HCT116 (cell line): Measurements from ENCODE around the gene GPR146. TPM values are rescaled to one million over a fixed set of nuclear protein-coding genes. Genes with fewer than 3 reads are reported as not detected.

Experiments
- ATAC-seq: fragments of 200-7000 bp; cut with Tn5 transposase; 2 replicates; pipeline ENCODE4 v1.9.1; 2020; ENCODE audit warnings: mild to moderate bottlenecking, moderate library complexity
- BruUV-seq: library from RNA; stranded (reverse); fragments of 400-500 nt; replicated peaks from 2 replicates; lab custom pipeline; 2021; lab: Mats Ljungman, UMichigan
- CTCF ChIA-PET: fragments of 300-600 bp; sonication (Branson Sonifier 250); formaldehyde crosslinking; loops from one replicate; lab custom pipeline; 2021; ENCODE audit warnings: antibody characterized with exemption; lab: Charles Lee
- POLR2A ChIA-PET: fragments of 300-600, 350-600 bp; sonication (Branson Sonifier 250); formaldehyde crosslinking; loops from one replicate; lab custom pipeline; 2021; ENCODE audit warnings: antibody characterized with exemption; lab: Charles Lee
- RAD21 ChIA-PET, 2 experiments: fragments of 300-600 bp; sonication (Branson Sonifier 250); formaldehyde crosslinking; loops; one replicate each; lab custom pipeline; 2023; ENCODE audit warnings: low total read pairs in 2 of 2; ENCODE audit not compliant: uncharacterized antibody in 2 of 2, unreplicated experiment in 2 of 2, low non-redundant PET in 1 of 2; lab: Charles Lee
- DNase-seq: peaks from one replicate; pipeline ENCODE4 v3.0.0-alpha.2; 2010; ENCODE audit warnings: low read depth, low spot score
- H2AFZ ChIP-seq: fragments of 200-600 bp; shearing (Covaris generic), sonication (generic); 2 replicates; pipeline ENCODE4 v1.6.1; 2017; ENCODE audit warnings: low read depth, mixed run types, mixed read lengths, antibody characterized with exemption, low read length; ENCODE audit not compliant: poor library complexity, severe bottlenecking
- H3K27ac ChIP-seq: 2 replicates; pipeline ENCODE4 v1.5.1; 2012; ENCODE audit warnings: low read depth, low read length
- H3K27me3 ChIP-seq: fragments of 200-600 bp; sonication (generic); 2 replicates; pipeline ENCODE4 v1.6.1; 2016; ENCODE audit warnings: mixed run types, low read length, mixed read lengths; ENCODE audit not compliant: insufficient read depth
- H3K36me3 ChIP-seq, 2 experiments: fragments of 200-500 bp in 1 of 2; fragments of 200-600 bp in 1 of 2; sonication (Bioruptor generic) in 1 of 2; sonication (generic) in 1 of 2; 2 replicates each; pipeline versions ENCODE4 v1.5.1 to v1.6.1; 2014 to 2016; ENCODE audit warnings: low read length in 2 of 2, inconsistent platforms in 1 of 2, mixed read lengths in 1 of 2, mixed run types in 1 of 2; ENCODE audit not compliant: insufficient read depth in 2 of 2, control insufficient read depth in 1 of 2
- H3K4me1 ChIP-seq, 2 experiments: fragments of 200-600 bp in 1 of 2; sonication (generic) in 1 of 2; 2 replicates each; pipeline versions ENCODE4 v1.5.1 to v1.6.1; 2012 to 2017; ENCODE audit warnings: low read length in 2 of 2, inconsistent platforms in 1 of 2, mild to moderate bottlenecking in 1 of 2, mixed read lengths in 1 of 2, mixed run types in 1 of 2, moderate library complexity in 1 of 2; ENCODE audit not compliant: insufficient read depth in 2 of 2, control insufficient read depth in 1 of 2
- H3K4me2 ChIP-seq: fragments of 200-600 bp; sonication (generic); 2 replicates; pipeline ENCODE4 v1.6.1; 2017; ENCODE audit warnings: mixed run types, low read length, mixed read lengths
- H3K4me3 ChIP-seq, 2 experiments: fragments of 200-600 bp in 1 of 2; sonication (generic) in 1 of 2; replicated peaks in 1 of 2; 2 replicates each; pipeline ENCODE4 v1.5.1; 2011 to 2016; ENCODE audit warnings: low read length in 2 of 2, control low read depth in 1 of 2, low read depth in 1 of 2, mild to moderate bottlenecking in 1 of 2, mixed read lengths in 1 of 2, mixed run types in 1 of 2
- H3K79me2 ChIP-seq: fragments of 200-600 bp; sonication (generic); 2 replicates; pipeline ENCODE4 v1.6.1; 2017; ENCODE audit warnings: mild to moderate bottlenecking, mixed run types, low read length, moderate library complexity, mixed read lengths; ENCODE audit not compliant: insufficient read depth
- H3K9ac ChIP-seq: fragments of 200-600 bp; sonication (generic); 2 replicates; pipeline ENCODE4 v1.6.1; 2016; ENCODE audit warnings: low read length, mixed read lengths
- H3K9me2 ChIP-seq: fragments of 200-600 bp; sonication (generic), shearing (Covaris generic); 2 replicates; pipeline ENCODE4 v1.6.1; 2017; ENCODE audit warnings: mixed run types, mild to moderate bottlenecking, moderate library complexity; ENCODE audit not compliant: insufficient read depth
- H3K9me3 ChIP-seq, 2 experiments: fragments of 200-500 bp in 1 of 2; fragments of 200-600 bp in 1 of 2; sonication (Bioruptor generic) in 1 of 2; sonication (generic) in 1 of 2; 2 replicates each; pipeline ENCODE4 v1.6.1; 2014 to 2017; ENCODE audit warnings: low read length in 2 of 2, mixed read lengths in 2 of 2, inconsistent platforms in 1 of 2, low read depth in 1 of 2, mild to moderate bottlenecking in 1 of 2, mixed run types in 1 of 2, moderate library complexity in 1 of 2; ENCODE audit not compliant: control insufficient read depth in 1 of 2, insufficient read depth in 1 of 2
- H4K20me1 ChIP-seq: fragments of 200-600 bp; sonication (generic), shearing (Covaris generic); 2 replicates; pipeline ENCODE4 v1.6.1; 2017; ENCODE audit warnings: mixed run types, mild to moderate bottlenecking, moderate library complexity; ENCODE audit not compliant: insufficient read depth
- CTCF ChIP-seq, 3 experiments: fragments of 200-600 bp in 1 of 3; sonication (generic) in 1 of 3; IDR thresholded peaks in 2 of 3; conservative IDR thresholded peaks in 1 of 3; 2 replicates each; pipeline ENCODE4 v1.5.1; 2012 to 2017; ENCODE audit warnings: low read depth in 2 of 3, low read length in 2 of 3, antibody characterized with exemption in 1 of 3, borderline replicate concordance in 1 of 3, control low read depth in 1 of 3, mild to moderate bottlenecking in 1 of 3, mixed read lengths in 1 of 3, mixed run types in 1 of 3, moderate library complexity in 1 of 3; ENCODE audit not compliant: insufficient read depth in 1 of 3
- ELF1 ChIP-seq: IDR thresholded peaks from 2 replicates; pipeline ENCODE4 v1.6.1; 2012; ENCODE audit warnings: low read depth, borderline replicate concordance
- FOSL1 ChIP-seq: IDR thresholded peaks from 2 replicates; pipeline ENCODE4 v1.6.1; 2012; ENCODE audit warnings: low read depth
- JUND ChIP-seq: IDR thresholded peaks from 2 replicates; pipeline ENCODE4 v1.6.1; 2012
- MAX ChIP-seq: IDR thresholded peaks from 2 replicates; pipeline ENCODE4 v1.6.1; 2012
- RAD21 ChIP-seq: IDR thresholded peaks from 2 replicates; pipeline ENCODE4 v1.6.1; 2012; ENCODE audit warnings: low read depth, mild to moderate bottlenecking
- YY1 ChIP-seq: IDR thresholded peaks from 2 replicates; pipeline ENCODE4 v1.6.1; 2011; ENCODE audit warnings: low read length, low read depth, moderate library complexity, mild to moderate bottlenecking; ENCODE audit not compliant: insufficient replicate concordance; ENCODE audit errors: extremely low read depth
- intact Hi-C: fragments of 100-400 bp; cut with micrococcal nuclease; formaldehyde crosslinking; loops from 2 replicates; pipeline ENCODE4 v1.10.0; 2022
- total RNA-seq: library from RNA; stranded (reverse); gene quantifications from one replicate; pipeline ENCODE4 v1.2.1, GENCODE V29; 2021; ENCODE audit not compliant: unreplicated experiment

GPR146 gene
- total RNA-seq, 1 experiment from 2014 or later, result 2.4 TPM

GRCh38 chr7:1022801-1023465 lies 21.4 kb upstream of the GPR146 start:
- intact Hi-C loops, result no loop called here
- Histone ChIP-seq H3K9me2 (no peaks in the 10 kb centered on the region), H3K27ac (no peak overlapping the region), H4K20me1 (no peaks in the 10 kb centered on the region), H3K36me3 (peaks cover 0 to 18% of the 10 kb centered on the region in 2 experiments; a peak in 2 of 4 replicates), H3K4me3 (no peak overlapping the region), H3K9me3 (no peaks in the 10 kb centered on the region), H3K79me2 (peaks cover 46% of the 10 kb centered on the region), H2AFZ (no peak overlapping the region), H3K27me3 (no peaks in the 10 kb centered on the region), H3K4me2 (no peak overlapping the region), H3K9ac (no peak overlapping the region), H3K4me1 (peaks cover 2 to 9% of the 10 kb centered on the region in 2 experiments; a peak in 2 of 4 replicates)
- no peak for TF ChIP-seq YY1
- TF ChIP-seq CTCF (IDR thresholded peaks at IDR 0.05 in 2 of 3, conservative IDR thresholded peaks at IDR 0.05 in 1 of 3; ENCODE audit: borderline replicate concordance in 1 of 3, insufficient read depth in 1 of 3, low read depth in 2 of 3, low read length in 2 of 3), result no peak
- TF ChIP-seq ELF1, result no peak
- TF ChIP-seq FOSL1, result no peak
- no peak for TF ChIP-seq RAD21
- TF ChIP-seq MAX, result no peak
- TF ChIP-seq JUND, result no peak
- ChIA-PET RAD21 (no interaction called here), POLR2A (no interaction called here), CTCF (no interaction called here)
- ATAC-seq, result no peak
- no TSS peak for BruUV-seq
- no peak for DNase-seq
